HUES64 (cell line): Measurements from ENCODE around the gene LGI4.

Source experiments
- H3K27ac ChIP-seq: 2 replicates; pipeline ENCODE4 v1.7.0; 2013; ENCODE audit warnings: low read depth, low read length, inconsistent platforms
- H3K27me3 ChIP-seq: 2 replicates; pipeline ENCODE4 v1.6.1; 2013; ENCODE audit warnings: mild to moderate bottlenecking, low read length; ENCODE audit not compliant: insufficient read depth
- H3K36me3 ChIP-seq: 2 replicates; pipeline ENCODE4 v1.6.1; 2013; ENCODE audit warnings: mild to moderate bottlenecking, low read length; ENCODE audit not compliant: insufficient read depth
- H3K4me1 ChIP-seq: 2 replicates; pipeline ENCODE4 v1.6.1; 2013; ENCODE audit warnings: mild to moderate bottlenecking, low read length, moderate library complexity; ENCODE audit not compliant: insufficient read depth
- H3K4me3 ChIP-seq: 2 replicates; pipeline ENCODE4 v1.5.1; 2013; ENCODE audit warnings: mild to moderate bottlenecking, low read length, moderate library complexity
- H3K9ac ChIP-seq: 2 replicates; pipeline ENCODE4 v1.6.1; 2013; ENCODE audit warnings: mild to moderate bottlenecking, low read depth, low read length
- H3K9me3 ChIP-seq: 2 replicates; pipeline ENCODE4 v1.6.1; 2013; ENCODE audit warnings: low read depth, low read length; ENCODE audit not compliant: insufficient read depth
- WGBS: fragments of 150-250, 120-280 bp; methylation state at CpG from one replicate; pipeline ENCODE4 v1.1.7; 2013; ENCODE audit warnings: missing lambda C conversion rate; 5-methylcytosine and 5-hydroxymethylcytosine counted together

The LGI4 gene

GRCh38 chr19:35076657-35077056, 58.2 kb downstream of the LGI4 start:
- WGBS: 93% methylated on average over 8 of the region's 8 CpGs
- Histone ChIP-seq H3K27me3 (no peaks in the 10 kb centered on the region), H3K9ac (no peak overlapping the region), H3K27ac (no peak overlapping the region), H3K36me3 (no peaks in the 10 kb centered on the region), H3K9me3 (no peaks in the 10 kb centered on the region), H3K4me1 (no peaks in the 10 kb centered on the region), H3K4me3 (no peak overlapping the region)

DNA sequence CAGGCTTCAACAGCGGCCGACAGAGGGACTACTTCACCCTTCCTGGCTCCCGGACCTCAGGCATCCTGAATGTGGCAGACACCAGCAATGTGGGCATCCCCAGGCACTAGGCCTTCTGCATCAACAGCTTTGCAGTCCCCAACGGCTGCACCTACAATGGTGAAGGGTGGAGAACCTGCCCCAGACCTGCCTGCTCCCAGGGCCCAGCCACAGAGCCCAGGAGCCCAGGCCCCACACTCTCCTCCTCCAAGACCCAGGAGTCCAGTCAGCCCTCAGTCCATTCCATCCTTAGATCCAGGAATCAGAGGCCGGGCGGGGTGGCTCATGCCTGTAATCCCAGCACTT, 58.9 kb downstream of the LGI4 start:
- Histone ChIP-seq H3K27me3 (no peaks in the 10 kb centered on the region), H3K36me3 (no peaks in the 10 kb centered on the region), H3K4me3 (no peak overlapping the region), H3K4me1 (no peaks in the 10 kb centered on the region), H3K9ac (no peak overlapping the region), H3K9me3 (no peaks in the 10 kb centered on the region), H3K27ac (no peak overlapping the region)
- WGBS: 91% methylated on average over 6 of the region's 6 CpGs

GRCh38 chr19:35075202-35076025, 59.4 kb downstream of the LGI4 start:
- no peaks in the 10 kb centered on the region for H3K27me3 ChIP-seq
- no peak overlapping the region for H3K27ac ChIP-seq
- H3K36me3 ChIP-seq: no peaks in the 10 kb centered on the region
- no peak overlapping the region for H3K9ac ChIP-seq
- H3K9me3 ChIP-seq: no peaks in the 10 kb centered on the region
- H3K4me1 ChIP-seq: no peaks in the 10 kb centered on the region
- no peak overlapping the region for H3K4me3 ChIP-seq
- 93% methylated on average over 21 of the region's 21 CpGs for WGBS
